Stimulated activated CD4-positive, alpha-beta T cell treated with anti-CD3 and anti-CD28 coated beads, Interleukin-12 subunit alpha, Interleukin-12 subunit beta, amount 100 ng/mL, for 4 hours (primary cell): ENCODE data around the gene CRISPLD2.
A peak's percentile ranks its signal among the peaks of the same experiment; 100 is the strongest.

Experiments used
- DNase-seq: peaks from one replicate; pipeline ENCODE4 v3.0.0-alpha.2; 2020

Gene CRISPLD2

DNA sequence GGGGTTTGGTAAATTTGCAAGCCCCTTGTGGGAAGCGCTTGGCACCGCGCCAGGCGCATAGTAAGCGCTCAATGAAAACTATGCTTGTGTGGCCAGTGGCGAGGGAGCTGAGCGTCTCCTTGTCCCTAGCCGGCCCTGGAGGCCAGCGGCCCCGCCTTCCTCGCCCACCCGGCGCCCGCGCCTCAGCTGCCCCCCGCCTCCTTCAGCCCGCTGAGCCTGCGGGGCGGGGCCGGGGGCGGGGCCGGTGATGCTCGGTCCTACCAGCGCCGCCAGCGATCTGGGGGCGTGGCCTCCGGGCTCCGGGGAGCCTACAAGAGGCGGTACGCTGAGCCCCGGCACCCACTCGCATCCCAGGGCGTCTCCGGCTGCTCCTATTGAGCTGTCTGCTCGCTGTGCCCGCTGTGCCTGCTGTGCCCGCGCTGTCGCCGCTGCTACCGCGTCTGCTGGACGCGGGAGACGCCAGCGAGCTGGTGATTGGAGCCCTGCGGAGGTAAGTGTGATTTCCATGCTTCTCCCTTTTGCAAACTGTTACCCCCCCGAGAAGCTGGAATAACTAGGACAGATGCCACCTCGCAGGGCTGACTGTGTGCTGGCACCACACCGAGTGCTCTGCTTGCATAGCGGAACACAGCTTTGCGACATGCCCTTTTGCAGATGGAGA, at the start of gene CRISPLD2:
Gene CRISPLD2 (plus strand): TSS at position 342 of the 661 bp plus-strand sequence. CDS start 18,511 bp downstream, outside the sequence.
- peak; percentile 91 for DNase-seq

DNA sequence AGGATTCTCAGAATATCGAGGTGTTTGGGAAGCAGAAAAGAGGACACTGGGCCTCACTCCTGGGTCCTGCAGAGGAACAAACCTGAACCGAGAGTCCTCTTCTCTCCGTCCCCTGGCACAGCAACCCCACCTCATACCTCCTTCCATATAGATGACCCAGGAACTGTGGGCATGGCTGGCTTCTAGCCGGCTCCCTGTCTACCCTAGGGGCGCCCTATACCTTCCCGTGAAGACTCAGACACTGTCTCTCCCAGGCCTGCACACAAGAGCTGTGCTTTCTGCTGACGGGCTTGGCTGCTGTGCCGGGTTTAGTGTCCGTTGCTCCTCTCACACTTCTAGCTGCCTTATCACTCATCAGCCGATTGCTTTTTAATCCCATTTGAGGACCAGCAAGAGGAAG, 46.5 kb upstream of the CRISPLD2 start:
- DNase-seq = no peak

- no peak for DNase-seq
Measured at GRCh38 chr16:84774810-84775209, 45.0 kb upstream of the CRISPLD2 start.

DNA sequence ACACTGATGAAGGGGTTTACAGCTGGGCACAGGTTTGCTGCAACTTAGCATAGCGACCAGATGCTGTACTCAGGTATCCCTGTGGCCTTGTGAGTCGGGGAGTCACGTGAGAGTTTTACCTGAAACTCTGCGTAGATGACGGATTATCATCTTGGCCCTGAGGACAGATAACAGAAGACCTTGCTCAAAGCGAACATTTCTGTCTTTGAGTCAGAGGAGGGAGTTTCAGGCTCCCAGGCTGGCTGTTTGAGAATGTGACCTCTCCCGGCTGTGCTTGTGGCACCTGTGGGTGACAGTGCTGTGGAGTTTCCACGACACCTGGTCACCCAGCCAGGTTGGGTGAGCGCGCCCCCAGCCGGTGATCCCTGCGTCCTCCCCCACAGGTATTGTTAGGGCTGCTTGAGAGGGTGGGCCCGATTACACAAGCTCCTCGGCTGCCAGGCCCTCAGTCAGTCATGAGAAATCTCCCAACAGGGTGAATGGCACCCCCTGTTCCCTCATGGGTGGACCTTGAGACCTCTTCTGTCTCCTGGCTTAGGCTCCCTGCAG, 44.4 kb upstream of the CRISPLD2 start:
- DNase-seq = no peak

- no peak for DNase-seq
Measured at GRCh38 chr16:84777435-84777834, 42.4 kb upstream of the CRISPLD2 start.

DNA sequence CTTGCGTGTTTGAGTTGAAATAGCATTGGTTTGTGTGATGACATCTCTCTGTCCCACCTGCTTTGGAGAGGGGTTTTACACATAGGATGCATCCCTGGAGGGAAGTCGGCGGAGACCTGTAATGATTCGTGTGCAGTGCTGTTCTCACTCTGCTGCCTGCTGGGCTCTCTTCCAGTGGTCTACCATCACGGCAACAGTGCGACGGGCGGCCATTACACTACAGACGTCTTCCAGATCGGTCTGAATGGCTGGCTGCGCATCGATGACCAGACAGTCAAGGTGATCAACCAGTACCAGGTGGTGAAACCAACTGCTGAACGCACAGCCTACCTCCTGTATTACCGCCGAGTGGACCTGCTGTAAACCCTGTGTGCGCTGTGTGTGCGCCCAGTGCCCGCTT, 41.1 kb upstream of the CRISPLD2 start:
- DNase-seq = no peak

DNA sequence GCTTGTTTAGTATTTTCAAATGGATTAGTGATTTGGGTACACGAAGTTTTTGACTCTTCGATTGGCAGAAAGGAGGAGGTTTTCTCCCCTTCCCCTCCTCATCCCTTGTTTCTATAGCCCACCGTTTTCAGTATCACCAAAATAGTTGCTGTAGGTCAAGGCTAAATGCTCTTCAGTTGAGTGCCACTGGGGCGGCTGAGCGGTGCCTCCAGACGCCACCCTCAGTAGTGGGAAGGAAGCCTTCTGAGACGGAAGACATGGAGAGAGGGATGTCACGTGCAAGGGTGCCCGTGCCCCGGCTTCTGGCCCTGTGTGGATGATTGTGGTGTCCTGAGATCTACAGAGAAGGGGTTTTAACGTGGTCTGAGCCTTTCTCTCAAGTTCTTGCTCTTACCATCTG, 39.7 kb upstream of the CRISPLD2 start:
- no peak for DNase-seq

- DNase-seq = no peak
Measured at GRCh38 chr16:84780544-84781376, 39.0 kb upstream of the CRISPLD2 start.

DNA sequence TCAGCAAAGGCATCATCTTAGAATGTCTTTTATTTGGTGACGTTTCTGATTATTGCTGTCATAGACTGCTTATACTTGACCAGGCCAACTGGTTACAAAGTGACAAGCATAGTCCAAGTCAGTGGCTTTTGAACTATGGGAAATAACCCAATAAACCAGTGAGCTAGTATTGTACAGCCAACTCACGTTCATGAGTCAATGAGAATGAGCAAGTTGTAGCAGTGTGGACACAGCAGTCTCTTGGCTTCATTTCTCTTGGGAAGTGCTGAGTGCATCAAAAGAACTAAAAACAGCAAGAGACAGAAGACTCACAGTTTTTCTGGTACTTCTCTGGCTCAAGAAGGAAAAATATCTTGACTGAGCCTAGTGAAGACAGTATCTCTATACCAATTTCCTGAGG, 36.9 kb upstream of the CRISPLD2 start:
- DNase-seq = no peak

DNA sequence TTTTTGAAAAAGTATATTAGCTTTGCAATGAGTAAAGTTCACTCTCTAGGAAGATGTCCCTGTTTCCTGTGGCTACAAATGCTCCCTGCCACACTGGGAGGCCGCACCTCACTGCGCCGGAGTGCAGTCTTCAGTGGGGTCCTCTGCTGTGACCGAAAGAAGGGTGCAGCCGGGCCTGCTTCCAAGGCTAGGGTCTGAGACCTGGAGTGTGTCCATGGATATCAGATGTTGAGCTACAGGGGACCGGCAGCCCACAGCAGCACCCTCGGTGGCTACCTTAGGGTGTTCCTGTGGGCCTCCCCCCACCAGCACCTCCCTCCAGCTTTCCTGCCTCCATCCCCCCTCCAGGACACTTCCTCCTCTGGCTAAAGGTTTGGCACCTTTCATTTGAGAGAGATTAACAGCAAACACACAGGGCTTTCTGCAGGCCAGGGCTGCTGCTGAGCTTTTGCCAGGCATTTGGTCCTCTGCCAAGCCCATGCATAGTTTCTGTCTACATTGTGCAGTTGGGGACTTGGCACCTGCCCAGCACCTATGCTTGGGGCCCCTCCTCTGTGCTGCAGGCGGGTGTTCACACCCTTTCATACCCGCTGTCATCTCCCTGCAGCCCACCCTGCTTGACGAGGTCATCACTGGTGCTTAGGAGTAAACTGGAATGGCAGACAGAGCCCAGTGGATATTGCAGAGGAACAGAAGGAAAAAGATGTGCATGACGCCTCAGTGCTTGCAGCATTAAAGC, 33.8 kb upstream of the CRISPLD2 start:
- no peak for DNase-seq

GRCh38 chr16:84786605-84787262, 33.1 kb upstream of the CRISPLD2 start:
- no peak for DNase-seq

- no peak for DNase-seq
Measured at GRCh38 chr16:84787263-84787622, 32.5 kb upstream of the CRISPLD2 start.

- no peak for DNase-seq
Measured at GRCh38 chr16:84788920-84789391, 30.8 kb upstream of the CRISPLD2 start.

- DNase-seq = no peak
Measured at GRCh38 chr16:84789431-84789830, 30.4 kb upstream of the CRISPLD2 start.

GRCh38 chr16:84790301-84790700, 29.5 kb upstream of the CRISPLD2 start:
- no peak for DNase-seq

DNA sequence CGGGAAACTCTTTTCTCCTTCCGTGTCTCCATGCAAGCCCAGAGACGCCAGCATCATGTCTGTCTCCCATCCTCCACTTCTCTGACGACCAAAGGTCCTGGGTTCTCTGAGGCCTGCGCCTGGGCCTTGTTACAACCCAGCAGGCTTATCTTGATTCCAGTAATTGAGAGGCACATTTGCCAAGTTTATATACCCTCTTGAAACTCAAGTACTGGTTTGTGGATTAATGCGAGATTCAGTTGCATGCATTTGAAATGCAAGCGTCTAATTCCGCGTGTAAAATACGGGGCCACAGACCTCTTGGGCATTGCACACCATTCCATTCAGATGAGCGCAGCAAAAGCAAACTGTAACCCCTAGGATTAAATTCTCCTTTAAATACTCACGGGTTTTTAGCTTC, 28.7 kb upstream of the CRISPLD2 start:
- DNase-seq = no peak

DNA sequence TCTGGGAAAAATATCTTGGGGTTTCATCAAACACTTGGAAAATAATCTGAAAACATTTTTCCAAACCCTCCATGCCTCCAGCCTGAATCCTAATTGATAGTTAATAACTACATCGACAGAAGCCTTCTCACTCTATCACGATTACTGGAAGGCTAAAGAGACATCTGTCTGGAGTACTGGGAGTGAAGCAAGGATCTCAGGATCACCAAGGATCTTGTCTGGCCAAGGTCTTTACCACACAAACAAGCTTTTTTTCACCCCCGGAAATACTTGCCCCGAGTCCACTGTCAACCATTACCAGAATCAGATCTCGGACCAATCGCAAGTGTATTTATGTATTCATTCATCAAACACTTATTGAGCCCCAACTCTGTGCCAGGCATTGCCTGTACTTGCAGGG, 28.3 kb upstream of the CRISPLD2 start:
- DNase-seq = no peak

DNA sequence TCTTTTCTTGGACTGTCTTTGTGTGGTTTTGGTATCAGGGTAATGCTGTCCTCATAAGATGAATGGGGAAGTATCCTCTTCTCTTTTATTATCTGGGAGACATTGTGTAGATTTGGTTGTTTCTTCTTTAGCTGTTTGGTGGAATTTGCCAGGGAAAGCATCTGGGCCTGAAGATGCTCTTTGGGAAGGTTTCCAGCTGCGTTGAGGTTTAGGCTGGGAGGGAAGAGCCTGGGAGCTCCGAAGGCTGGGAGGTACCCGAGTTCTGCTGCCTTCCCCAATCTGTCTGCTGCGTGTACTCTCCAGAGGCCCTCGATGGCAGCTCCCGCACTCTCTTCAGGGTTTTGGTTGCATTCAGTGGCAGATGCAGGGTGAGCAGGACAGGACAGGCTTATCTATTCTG, 25.6 kb upstream of the CRISPLD2 start:
- no peak for DNase-seq

DNA sequence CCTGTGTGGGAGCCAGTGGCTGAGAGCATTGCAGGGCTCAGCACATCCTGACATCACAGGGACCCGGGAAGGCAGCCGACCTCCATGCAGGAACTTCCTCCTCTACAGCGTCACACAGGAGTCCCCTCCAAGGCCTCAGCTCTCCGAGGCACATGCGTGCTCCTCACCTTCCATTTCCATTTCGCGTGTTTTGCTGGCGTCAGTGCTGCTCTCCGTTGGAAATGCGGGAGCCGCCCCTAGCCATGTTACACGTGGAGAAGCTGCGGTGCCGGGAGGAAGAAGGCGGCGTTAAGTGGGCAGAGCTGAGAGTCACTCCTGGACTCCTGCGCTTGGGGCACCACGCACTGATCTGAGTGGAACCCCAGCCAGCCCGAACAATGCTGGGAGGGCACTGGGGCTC, 25.2 kb upstream of the CRISPLD2 start:
- DNase-seq = no peak

GRCh38 chr16:84795329-84796053, 24.3 kb upstream of the CRISPLD2 start:
- no peak for DNase-seq

GRCh38 chr16:84800158-84800978, 19.4 kb upstream of the CRISPLD2 start:
- no peak for DNase-seq
